Esophagus muscularis mucosa (tissue), 3 donors: Measurements from ENCODE around the gene GTF2IRD1.
"Not testable (repeated sequence)": the region's sequence is repeated elsewhere in the genome, so short reads cannot be mapped to it uniquely, and the experiment has no call there.

Experiments used
- POLR2A ChIP-seq: fragments of 450-650 bp; IDR thresholded peaks from one replicate; pipeline ENCODE4 v1.6.1; 2017; ENCODE audit warnings: antibody characterized with exemption, moderate library complexity, mild to moderate bottlenecking, low read depth
- TF ChIP-seq, protein P1 (sequence below), 3 experiments: fragments of 200-600 bp in 2 of 3; fragments of 450-650 bp in 1 of 3; sonication (generic) in 2 of 3; IDR thresholded peaks; one replicate each; pipeline ENCODE4 v1.5.1; 2017 to 2019; ENCODE audit warnings: antibody characterized with exemption in 3 of 3, mild to moderate bottlenecking in 2 of 3, moderate library complexity in 1 of 3

DNA sequence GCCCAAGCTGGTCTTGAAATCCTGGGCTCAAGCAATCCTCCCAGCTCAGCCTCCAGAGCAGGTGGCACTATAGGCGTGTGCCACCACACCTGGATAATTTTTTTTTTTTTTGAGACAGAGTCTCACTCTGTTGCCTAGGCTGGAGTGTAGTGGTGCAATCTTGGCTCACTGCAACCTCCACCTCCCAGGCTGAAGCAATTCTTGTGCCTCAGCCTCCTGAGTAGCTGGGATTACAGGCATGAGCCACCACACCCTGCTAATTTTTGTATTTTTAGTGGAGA is 16.5 kb upstream of the GTF2IRD1 start:
- TF ChIP-seq, protein P1, sequence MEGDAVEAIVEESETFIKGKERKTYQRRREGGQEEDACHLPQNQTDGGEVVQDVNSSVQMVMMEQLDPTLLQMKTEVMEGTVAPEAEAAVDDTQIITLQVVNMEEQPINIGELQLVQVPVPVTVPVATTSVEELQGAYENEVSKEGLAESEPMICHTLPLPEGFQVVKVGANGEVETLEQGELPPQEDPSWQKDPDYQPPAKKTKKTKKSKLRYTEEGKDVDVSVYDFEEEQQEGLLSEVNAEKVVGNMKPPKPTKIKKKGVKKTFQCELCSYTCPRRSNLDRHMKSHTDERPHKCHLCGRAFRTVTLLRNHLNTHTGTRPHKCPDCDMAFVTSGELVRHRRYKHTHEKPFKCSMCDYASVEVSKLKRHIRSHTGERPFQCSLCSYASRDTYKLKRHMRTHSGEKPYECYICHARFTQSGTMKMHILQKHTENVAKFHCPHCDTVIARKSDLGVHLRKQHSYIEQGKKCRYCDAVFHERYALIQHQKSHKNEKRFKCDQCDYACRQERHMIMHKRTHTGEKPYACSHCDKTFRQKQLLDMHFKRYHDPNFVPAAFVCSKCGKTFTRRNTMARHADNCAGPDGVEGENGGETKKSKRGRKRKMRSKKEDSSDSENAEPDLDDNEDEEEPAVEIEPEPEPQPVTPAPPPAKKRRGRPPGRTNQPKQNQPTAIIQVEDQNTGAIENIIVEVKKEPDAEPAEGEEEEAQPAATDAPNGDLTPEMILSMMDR (IDR thresholded peaks at IDR 0.05), result not testable (repeated sequence)
- not testable (repeated sequence) for TF ChIP-seq POLR2A
